Measurements from ENCODE around the gene USP27X.

GRCh38 chrX:49912086-49912485 is 32.8 kb downstream of the USP27X start:
- TF ChIP-seq, protein P1, sequence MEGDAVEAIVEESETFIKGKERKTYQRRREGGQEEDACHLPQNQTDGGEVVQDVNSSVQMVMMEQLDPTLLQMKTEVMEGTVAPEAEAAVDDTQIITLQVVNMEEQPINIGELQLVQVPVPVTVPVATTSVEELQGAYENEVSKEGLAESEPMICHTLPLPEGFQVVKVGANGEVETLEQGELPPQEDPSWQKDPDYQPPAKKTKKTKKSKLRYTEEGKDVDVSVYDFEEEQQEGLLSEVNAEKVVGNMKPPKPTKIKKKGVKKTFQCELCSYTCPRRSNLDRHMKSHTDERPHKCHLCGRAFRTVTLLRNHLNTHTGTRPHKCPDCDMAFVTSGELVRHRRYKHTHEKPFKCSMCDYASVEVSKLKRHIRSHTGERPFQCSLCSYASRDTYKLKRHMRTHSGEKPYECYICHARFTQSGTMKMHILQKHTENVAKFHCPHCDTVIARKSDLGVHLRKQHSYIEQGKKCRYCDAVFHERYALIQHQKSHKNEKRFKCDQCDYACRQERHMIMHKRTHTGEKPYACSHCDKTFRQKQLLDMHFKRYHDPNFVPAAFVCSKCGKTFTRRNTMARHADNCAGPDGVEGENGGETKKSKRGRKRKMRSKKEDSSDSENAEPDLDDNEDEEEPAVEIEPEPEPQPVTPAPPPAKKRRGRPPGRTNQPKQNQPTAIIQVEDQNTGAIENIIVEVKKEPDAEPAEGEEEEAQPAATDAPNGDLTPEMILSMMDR (IDR thresholded peaks at IDR 0.05): no peak
- no peak for TF ChIP-seq POLR2A (IDR thresholded peaks at IDR 0.05)
